Transverse colon (tissue), 3 donors: ENCODE results near the gene FAM13A.

Experiments used
- CTCF ChIP-seq, 5 experiments: fragments of 200-600 bp in 3 of 5; fragments of 450-650 bp in 2 of 5; sonication (generic) in 3 of 5; IDR thresholded peaks; 1 replicate in 2 of 5; 2 replicates in 3 of 5; pipeline ENCODE4 v1.5.1; 2016 to 2017; ENCODE audit warnings: antibody characterized with exemption in 5 of 5, inconsistent platforms in 3 of 5, mild to moderate bottlenecking in 2 of 5, moderate library complexity in 1 of 5
- EP300 ChIP-seq: sonication (generic); formaldehyde crosslinking; IDR thresholded peaks from one replicate; pipeline ENCODE4 v1.6.1; 2017; ENCODE audit warnings: antibody characterized with exemption, low read depth
- POLR2A ChIP-seq: fragments of 450-650 bp; IDR thresholded peaks from one replicate; pipeline ENCODE4 v1.6.1; 2016; ENCODE audit warnings: antibody characterized with exemption, mild to moderate bottlenecking, moderate library complexity

DNA sequence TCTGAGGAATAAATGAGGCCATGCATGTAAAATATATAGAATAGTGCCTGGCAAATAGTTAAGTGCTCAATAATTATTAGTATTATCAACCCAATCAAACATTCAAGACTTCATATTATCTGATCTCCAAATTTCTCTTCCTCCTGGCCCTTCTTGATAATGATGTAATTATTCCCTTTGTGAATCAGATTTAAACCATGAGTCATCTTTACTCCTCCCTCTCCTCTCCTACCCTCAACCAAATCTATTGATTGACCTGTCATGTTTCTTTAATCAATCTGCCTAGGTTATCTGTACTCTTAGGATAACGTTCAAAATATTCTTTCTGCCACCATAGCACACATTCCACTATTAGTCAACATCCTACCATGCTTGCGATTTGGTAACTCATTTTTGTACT, 229.5 kb downstream of the FAM13A start:
- TF ChIP-seq CTCF (IDR thresholded peaks at IDR 0.05) = no peak
- no peak for TF ChIP-seq EP300
- no peak for TF ChIP-seq POLR2A
